Hepatocyte (in vitro differentiated cells): ENCODE data around the gene SCLT1.

ENCODE experiments used
- EZH2 ChIP-seq: fragments of 200-600 bp; sonication (generic); IDR thresholded peaks from 2 replicates; pipeline ENCODE4 v1.6.1; 2016; ENCODE audit warnings: antibody characterized with exemption, mild to moderate bottlenecking, borderline replicate concordance
- EZH2phosphoT487 ChIP-seq: fragments of 200-600 bp; sonication (generic); IDR thresholded peaks from one replicate; pipeline ENCODE4 v1.6.1; 2018; ENCODE audit warnings: antibody characterized with exemption, mild to moderate bottlenecking, low read depth, moderate library complexity; ENCODE audit not compliant: unreplicated experiment, severe bottlenecking
- TF ChIP-seq, protein P1 (sequence below): fragments of 200-600 bp; sonication (generic); IDR thresholded peaks from 2 replicates; pipeline ENCODE4 v1.5.1; 2016; ENCODE audit warnings: antibody characterized with exemption, mild to moderate bottlenecking; ENCODE audit not compliant: poor library complexity

DNA sequence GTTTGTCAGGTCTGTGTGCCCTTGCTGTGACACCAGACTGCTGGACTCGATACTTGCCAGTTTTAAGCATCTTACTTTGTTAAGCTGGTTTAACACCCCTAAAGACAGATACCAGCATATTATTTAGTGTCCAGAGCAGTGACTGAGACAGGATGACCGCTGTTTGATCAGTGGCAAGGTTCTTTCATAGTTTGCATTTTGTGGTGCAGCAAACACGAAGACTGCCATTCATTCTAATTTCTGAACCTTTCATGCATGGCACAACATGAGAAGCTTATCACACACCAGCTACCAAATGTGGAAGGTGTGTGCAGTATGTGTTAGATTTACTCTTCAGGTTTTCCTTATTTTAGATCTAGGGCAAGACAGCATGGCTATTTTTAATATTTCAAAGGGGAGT lies 255.7 kb downstream of the SCLT1 start:
- TF ChIP-seq EZH2 = no peak
- TF ChIP-seq, protein P1, sequence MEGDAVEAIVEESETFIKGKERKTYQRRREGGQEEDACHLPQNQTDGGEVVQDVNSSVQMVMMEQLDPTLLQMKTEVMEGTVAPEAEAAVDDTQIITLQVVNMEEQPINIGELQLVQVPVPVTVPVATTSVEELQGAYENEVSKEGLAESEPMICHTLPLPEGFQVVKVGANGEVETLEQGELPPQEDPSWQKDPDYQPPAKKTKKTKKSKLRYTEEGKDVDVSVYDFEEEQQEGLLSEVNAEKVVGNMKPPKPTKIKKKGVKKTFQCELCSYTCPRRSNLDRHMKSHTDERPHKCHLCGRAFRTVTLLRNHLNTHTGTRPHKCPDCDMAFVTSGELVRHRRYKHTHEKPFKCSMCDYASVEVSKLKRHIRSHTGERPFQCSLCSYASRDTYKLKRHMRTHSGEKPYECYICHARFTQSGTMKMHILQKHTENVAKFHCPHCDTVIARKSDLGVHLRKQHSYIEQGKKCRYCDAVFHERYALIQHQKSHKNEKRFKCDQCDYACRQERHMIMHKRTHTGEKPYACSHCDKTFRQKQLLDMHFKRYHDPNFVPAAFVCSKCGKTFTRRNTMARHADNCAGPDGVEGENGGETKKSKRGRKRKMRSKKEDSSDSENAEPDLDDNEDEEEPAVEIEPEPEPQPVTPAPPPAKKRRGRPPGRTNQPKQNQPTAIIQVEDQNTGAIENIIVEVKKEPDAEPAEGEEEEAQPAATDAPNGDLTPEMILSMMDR = no peak
- TF ChIP-seq EZH2phosphoT487 = no peak
